Activated CD8-positive, alpha-beta T cell treated with anti-CD3 and anti-CD28 coated beads for 36 hours (primary cell): ENCODE measurements around the gene THAP2. TPM values are rescaled to one million over a fixed set of nuclear protein-coding genes. Genes with fewer than 3 reads are reported as not detected.
A peak's percentile ranks its signal among the peaks of the same experiment; 100 is the strongest.

Experiments
- ATAC-seq: fragments of 200-7000 bp; cut with Tn5 transposase; one replicate; pipeline ENCODE4 v1.10.0; 2021; ENCODE audit warnings: mild to moderate bottlenecking, moderate library complexity
- CTCF ChIA-PET: fragments of 350-600 bp; sonication (Branson Sonifier 250); formaldehyde crosslinking; loops from one replicate; lab custom pipeline; 2021; ENCODE audit warnings: antibody characterized with exemption; lab: Charles Lee
- POLR2A ChIA-PET: fragments of 350-600 bp; sonication (Branson Sonifier 250); formaldehyde crosslinking; loops from one replicate; lab custom pipeline; 2021; ENCODE audit warnings: antibody characterized with exemption; lab: Charles Lee
- DNase-seq: peaks from one replicate; pipeline ENCODE4 v3.0.0-alpha.2; 2020
- H3K27ac Mint-ChIP-seq: one replicate; pipeline ENCODE4 v1.8.0; 2021; ENCODE audit warnings: mild to moderate bottlenecking, mixed read lengths
- H3K27me3 Mint-ChIP-seq: one replicate; pipeline ENCODE4 v1.8.0; 2021; ENCODE audit warnings: mixed read lengths
- H3K36me3 Mint-ChIP-seq: one replicate; pipeline ENCODE4 v1.8.0; 2021; ENCODE audit warnings: low read depth, mixed read lengths
- H3K4me1 Mint-ChIP-seq: one replicate; pipeline ENCODE4 v1.8.0; 2021; ENCODE audit warnings: low read depth, mixed read lengths
- H3K4me3 Mint-ChIP-seq: one replicate; pipeline ENCODE4 v1.8.0; 2021; ENCODE audit warnings: mild to moderate bottlenecking, moderate library complexity, mixed read lengths
- H3K9me3 Mint-ChIP-seq: one replicate; pipeline ENCODE4 v1.8.0; 2021; ENCODE audit warnings: mixed read lengths
- intact Hi-C: fragments of 100-400 bp; cut with micrococcal nuclease; formaldehyde crosslinking; loops from one replicate; pipeline ENCODE4 v1.10.0; 2022
- total RNA-seq, 2 experiments: library from RNA; stranded (reverse); gene quantifications; one replicate each; pipeline ENCODE4 v1.2.3, GENCODE V29; 2021
- TF ChIP-seq, protein P1 (sequence below): fragments of 200-600 bp; IDR thresholded peaks from one replicate; pipeline ENCODE4 v1.8.0; 2022; ENCODE audit warnings: antibody characterized with exemption, mild to moderate bottlenecking

The THAP2 gene
- total RNA-seq, 2 experiments from 2014 or later: 10.8 to 12.2 TPM

DNA sequence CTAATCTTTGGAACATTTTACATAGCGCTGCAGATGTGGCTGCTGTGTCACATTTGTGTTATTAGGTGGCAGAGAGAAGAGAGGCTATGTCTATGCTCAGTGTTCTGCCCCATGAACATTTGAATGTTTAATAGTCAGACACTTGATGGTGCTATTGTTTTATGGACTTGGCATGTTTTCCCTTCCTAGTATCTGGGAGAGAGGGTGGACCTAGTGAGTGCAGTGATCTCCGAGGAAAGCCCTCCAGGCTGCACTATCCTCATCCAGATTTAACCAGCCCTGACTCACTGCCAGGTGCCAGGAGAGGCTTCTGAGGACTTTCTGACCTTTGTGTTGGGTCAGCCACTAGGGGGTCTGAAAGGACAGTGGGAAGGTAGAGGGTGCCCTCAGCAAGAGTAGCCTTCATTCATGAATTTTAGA, 24.8 kb upstream of the THAP2 start:
- ChIA-PET CTCF (interaction anchor here (1.3 to 3.7 kb wide), 3 partner anchors 23 to 109 kb away, joined by 3 to 37 read pairs (median 9); no protein-coding TSS in a partner anchor), POLR2A (interaction anchor here (2.4 kb wide), 1 partner anchor 23 kb away, joined by 9 read pairs; no protein-coding TSS in a partner anchor)
- no peaks in the 10 kb centered on the region for H3K27me3 Mint-ChIP-seq
- ATAC-seq (peak; percentile 43), DNase-seq (no peak)
- TF ChIP-seq, protein P1, sequence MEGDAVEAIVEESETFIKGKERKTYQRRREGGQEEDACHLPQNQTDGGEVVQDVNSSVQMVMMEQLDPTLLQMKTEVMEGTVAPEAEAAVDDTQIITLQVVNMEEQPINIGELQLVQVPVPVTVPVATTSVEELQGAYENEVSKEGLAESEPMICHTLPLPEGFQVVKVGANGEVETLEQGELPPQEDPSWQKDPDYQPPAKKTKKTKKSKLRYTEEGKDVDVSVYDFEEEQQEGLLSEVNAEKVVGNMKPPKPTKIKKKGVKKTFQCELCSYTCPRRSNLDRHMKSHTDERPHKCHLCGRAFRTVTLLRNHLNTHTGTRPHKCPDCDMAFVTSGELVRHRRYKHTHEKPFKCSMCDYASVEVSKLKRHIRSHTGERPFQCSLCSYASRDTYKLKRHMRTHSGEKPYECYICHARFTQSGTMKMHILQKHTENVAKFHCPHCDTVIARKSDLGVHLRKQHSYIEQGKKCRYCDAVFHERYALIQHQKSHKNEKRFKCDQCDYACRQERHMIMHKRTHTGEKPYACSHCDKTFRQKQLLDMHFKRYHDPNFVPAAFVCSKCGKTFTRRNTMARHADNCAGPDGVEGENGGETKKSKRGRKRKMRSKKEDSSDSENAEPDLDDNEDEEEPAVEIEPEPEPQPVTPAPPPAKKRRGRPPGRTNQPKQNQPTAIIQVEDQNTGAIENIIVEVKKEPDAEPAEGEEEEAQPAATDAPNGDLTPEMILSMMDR: no peak
- intact Hi-C loops: loop anchor here (5.0 kb wide), 1 partner anchor 108 kb away; no protein-coding TSS in a partner anchor
- H3K9me3 Mint-ChIP-seq: no peaks in the 10 kb centered on the region
- H3K4me3 Mint-ChIP-seq: no peak overlapping the region
- peaks cover 47% of the 10 kb centered on the region for H3K36me3 Mint-ChIP-seq
- peak overlapping the region; percentile 35 for H3K27ac Mint-ChIP-seq
- peaks cover 25% of the 10 kb centered on the region for H3K4me1 Mint-ChIP-seq

DNA sequence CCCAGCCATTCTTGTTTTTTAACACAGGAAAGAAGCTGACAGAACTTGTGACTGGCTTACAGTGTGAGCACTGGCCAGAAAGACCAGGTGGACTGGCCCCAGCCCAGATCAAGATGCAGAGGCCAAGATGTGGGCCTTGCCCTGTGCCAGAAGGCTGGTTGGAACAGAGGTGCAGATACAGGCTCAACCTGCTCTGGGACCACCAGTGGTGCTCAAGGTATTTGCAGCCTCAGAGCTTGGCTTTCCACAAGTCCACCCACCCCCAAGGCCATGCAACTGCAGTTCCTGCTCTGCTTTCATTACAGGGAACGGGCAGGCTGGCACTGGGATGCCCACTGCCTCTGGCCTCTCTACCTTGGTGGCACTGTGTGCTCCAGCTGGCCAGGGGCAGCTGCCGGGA, 23.8 kb upstream of the THAP2 start:
- no peak for ATAC-seq
- Mint-ChIP-seq H3K4me3 (no peak overlapping the region), H3K27ac (peak overlapping the region; percentile 35), H3K9me3 (no peaks in the 10 kb centered on the region), H3K4me1 (peaks cover 28% of the 10 kb centered on the region), H3K27me3 (no peaks in the 10 kb centered on the region), H3K36me3 (peaks cover 45% of the 10 kb centered on the region)
- DNase-seq: no peak
- intact Hi-C loops: no loop called here
- TF ChIP-seq, protein P1: no peak
- ChIA-PET CTCF (interaction anchor here (1.0 to 1.9 kb wide), 4 partner anchors 11 to 107 kb away, joined by 3 to 9 read pairs (median 4); partner anchors contain the start of genes THAP2 and ZFC3H1), POLR2A (interaction anchor here (0.8 to 2.4 kb wide), 2 partner anchors 23 to 116 kb away, joined by 4 to 9 read pairs; no protein-coding TSS in a partner anchor)

DNA sequence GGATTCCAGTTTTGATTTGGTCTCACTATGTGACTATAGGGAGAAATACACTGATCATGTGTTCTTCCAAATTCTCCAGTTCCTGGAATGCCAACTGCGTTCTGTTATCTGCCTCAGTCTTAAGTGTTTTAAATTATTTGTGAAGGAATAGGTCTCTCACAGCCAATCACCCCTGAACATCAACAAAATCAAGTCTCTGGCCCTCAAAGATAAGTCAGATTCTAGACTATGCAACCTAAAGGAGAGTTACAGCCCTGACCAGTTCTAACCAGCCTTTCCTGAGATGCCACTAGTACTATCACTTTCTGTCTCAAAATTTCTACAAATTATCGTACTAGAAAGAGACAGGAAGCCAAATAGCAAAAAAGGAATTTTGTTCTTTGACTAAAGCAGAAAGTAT, 22.7 kb upstream of the THAP2 start:
- ATAC-seq (no peak), DNase-seq (no peak)
- TF ChIP-seq, protein P1: no peak
- no peak overlapping the region for H3K4me3 Mint-ChIP-seq
- peak overlapping the region; percentile 19 for H3K27ac Mint-ChIP-seq
- peaks cover 28% of the 10 kb centered on the region for H3K4me1 Mint-ChIP-seq
- no peaks in the 10 kb centered on the region for H3K27me3 Mint-ChIP-seq
- H3K36me3 Mint-ChIP-seq: peaks cover 42% of the 10 kb centered on the region
- ChIA-PET CTCF (no interaction called here), POLR2A (interaction anchor here (2.4 kb wide), 1 partner anchor 21 kb away, joined by 9 read pairs; no protein-coding TSS in a partner anchor)
- intact Hi-C loops: no loop called here
- no peaks in the 10 kb centered on the region for H3K9me3 Mint-ChIP-seq

DNA sequence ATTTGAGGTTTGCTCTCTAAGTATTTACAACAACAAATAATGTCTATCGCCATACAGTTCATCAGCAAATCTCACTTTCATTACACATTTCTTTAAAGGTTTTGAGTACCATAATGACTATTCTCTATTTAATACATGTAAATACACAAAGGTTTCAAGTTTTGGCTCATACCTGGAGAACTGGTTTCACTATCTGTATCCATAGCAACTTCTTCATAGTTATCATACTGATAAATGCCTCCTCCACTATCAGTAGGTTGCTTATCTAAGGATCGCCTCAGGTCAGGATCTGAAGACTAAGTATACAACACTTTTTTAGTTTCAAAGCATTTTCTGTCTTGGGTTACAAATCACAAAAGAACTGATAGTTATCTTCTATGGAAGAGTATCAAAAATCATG, 21.8 kb upstream of the THAP2 start:
- Mint-ChIP-seq H3K36me3 (peaks cover 45% of the 10 kb centered on the region), H3K9me3 (no peaks in the 10 kb centered on the region), H3K4me3 (no peak overlapping the region), H3K27ac (peak overlapping the region; percentile 19), H3K4me1 (peaks cover 28% of the 10 kb centered on the region), H3K27me3 (no peaks in the 10 kb centered on the region)
- ChIA-PET POLR2A (interaction anchor here (0.9 kb wide), 1 partner anchor 21 kb away, joined by 5 read pairs; the partner anchor contains the start of genes THAP2 and ZFC3H1), CTCF (interaction anchor here (3.3 kb wide), 1 partner anchor 105 kb away, joined by 16 read pairs; no protein-coding TSS in a partner anchor)
- intact Hi-C loops: no loop called here
- TF ChIP-seq, protein P1: no peak
- ATAC-seq (peak; percentile 46), DNase-seq (no peak)

DNA sequence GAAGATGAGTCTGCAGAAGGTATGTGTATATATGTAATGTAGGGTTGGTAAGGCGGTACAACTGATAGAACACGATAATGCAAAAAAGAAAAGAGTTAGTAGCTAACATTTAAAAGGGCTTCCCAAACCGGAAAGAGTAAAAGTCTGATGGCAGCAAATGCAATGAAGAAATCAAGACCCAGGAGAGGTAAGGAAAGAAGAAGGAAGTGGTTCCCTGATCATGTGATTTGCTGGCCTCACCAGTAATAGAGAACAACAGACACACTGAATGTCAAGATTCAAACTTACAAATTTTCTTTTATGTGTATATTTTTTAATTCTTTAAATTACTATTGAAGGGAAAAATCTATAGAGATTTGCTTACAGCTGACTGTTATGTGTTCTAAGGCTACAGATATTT, 18.8 kb upstream of the THAP2 start:
- intact Hi-C loops: no loop called here
- no peak overlapping the region for H3K4me3 Mint-ChIP-seq
- TF ChIP-seq, protein P1: no peak
- ATAC-seq (no peak), DNase-seq (no peak)
- no peaks in the 10 kb centered on the region for H3K27me3 Mint-ChIP-seq
- H3K27ac Mint-ChIP-seq: peak overlapping the region; percentile 48
- H3K4me1 Mint-ChIP-seq: peaks cover 36% of the 10 kb centered on the region
- H3K36me3 Mint-ChIP-seq: peaks cover 52% of the 10 kb centered on the region
- no peaks in the 10 kb centered on the region for H3K9me3 Mint-ChIP-seq
- CTCF ChIA-PET: interaction anchor here (1.1 to 3.3 kb wide), 5 partner anchors 9 to 201 kb away, joined by 3 to 22 read pairs (median 4); partner anchors contain the start of gene RAB21
- POLR2A ChIA-PET: interaction anchor here (1.3 to 3.1 kb wide), 2 partner anchors 18 to 40 kb away, joined by 3 to 19 read pairs; partner anchors contain the start of genes THAP2, TMEM19 and ZFC3H1
